ENCODE results near the gene MRPL46. TPM values are rescaled to one million over a fixed set of nuclear protein-coding genes. Genes with fewer than 3 reads are reported as not detected.

The MRPL46 gene
- total RNA-seq, 1 donor from 2014 or later = 24.9 TPM

DNA sequence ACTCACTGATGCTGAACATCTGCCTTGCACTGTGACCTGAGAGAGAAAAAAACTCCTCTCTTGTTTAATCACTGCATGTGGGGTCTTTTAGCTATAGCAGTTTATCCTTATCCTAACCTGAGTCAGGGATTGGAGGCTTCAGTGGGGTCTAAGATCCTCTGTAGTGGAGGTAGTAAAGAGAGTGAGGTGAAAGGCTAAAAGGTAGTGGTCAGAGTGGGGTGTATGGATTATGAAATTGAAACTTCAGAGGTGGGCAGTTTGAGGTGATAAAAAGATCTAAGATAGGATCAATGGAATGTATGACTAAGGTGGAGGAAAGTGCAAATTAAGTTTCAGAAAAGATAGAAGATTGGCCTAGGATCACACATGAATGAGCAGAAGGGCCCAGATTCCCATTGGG is 42.8 kb upstream of the MRPL46 start:
- no peak overlapping the region for H3K4me3 Mint-ChIP-seq (ENCODE audit: low read depth)
- H3K27ac Mint-ChIP-seq = no peak overlapping the region
- H3K4me1 Mint-ChIP-seq (ENCODE audit: low read depth) = no peaks in the 10 kb centered on the region
- H3K9me3 Mint-ChIP-seq (ENCODE audit: low read depth) = no peaks in the 10 kb centered on the region
- H3K27me3 Mint-ChIP-seq = no peaks in the 10 kb centered on the region
- DNase-seq (ENCODE audit: low spot score, unreplicated experiment) = no peak
- TF ChIP-seq, protein P1, sequence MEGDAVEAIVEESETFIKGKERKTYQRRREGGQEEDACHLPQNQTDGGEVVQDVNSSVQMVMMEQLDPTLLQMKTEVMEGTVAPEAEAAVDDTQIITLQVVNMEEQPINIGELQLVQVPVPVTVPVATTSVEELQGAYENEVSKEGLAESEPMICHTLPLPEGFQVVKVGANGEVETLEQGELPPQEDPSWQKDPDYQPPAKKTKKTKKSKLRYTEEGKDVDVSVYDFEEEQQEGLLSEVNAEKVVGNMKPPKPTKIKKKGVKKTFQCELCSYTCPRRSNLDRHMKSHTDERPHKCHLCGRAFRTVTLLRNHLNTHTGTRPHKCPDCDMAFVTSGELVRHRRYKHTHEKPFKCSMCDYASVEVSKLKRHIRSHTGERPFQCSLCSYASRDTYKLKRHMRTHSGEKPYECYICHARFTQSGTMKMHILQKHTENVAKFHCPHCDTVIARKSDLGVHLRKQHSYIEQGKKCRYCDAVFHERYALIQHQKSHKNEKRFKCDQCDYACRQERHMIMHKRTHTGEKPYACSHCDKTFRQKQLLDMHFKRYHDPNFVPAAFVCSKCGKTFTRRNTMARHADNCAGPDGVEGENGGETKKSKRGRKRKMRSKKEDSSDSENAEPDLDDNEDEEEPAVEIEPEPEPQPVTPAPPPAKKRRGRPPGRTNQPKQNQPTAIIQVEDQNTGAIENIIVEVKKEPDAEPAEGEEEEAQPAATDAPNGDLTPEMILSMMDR (IDR thresholded peaks at IDR 0.05; ENCODE audit: unreplicated experiment) = no peak
- H3K36me3 Mint-ChIP-seq (ENCODE audit: insufficient read depth) = peaks cover 20% of the 10 kb centered on the region

DNA sequence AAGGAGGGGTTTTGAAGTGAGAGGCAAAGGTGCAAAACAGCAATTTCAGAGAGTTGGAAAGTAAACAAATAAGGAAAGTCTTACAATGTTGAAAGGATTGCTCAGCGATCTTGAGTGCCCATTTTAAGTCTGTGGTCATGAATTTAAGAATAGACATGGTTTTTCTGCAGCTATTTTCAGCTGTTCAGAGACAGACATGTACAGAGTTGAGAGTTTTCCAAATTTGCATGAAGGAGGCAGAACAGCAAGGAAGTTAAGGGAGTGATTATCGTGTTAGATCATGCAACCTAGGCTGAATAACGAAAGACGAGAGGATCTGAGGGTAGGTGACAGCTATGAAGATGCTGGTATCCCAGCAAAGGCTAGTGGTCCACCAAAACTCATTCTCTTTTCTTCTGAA is 42.1 kb upstream of the MRPL46 start:
- no peak for DNase-seq (ENCODE audit: low spot score, unreplicated experiment)
- Mint-ChIP-seq H3K4me1 (ENCODE audit: low read depth) (no peaks in the 10 kb centered on the region), H3K27me3 (no peaks in the 10 kb centered on the region), H3K27ac (no peak overlapping the region), H3K36me3 (ENCODE audit: insufficient read depth) (peaks cover 20% of the 10 kb centered on the region), H3K9me3 (ENCODE audit: low read depth) (no peaks in the 10 kb centered on the region), H3K4me3 (ENCODE audit: low read depth) (no peak overlapping the region)
- TF ChIP-seq, protein P1 (IDR thresholded peaks at IDR 0.05; ENCODE audit: unreplicated experiment) = no peak

DNA sequence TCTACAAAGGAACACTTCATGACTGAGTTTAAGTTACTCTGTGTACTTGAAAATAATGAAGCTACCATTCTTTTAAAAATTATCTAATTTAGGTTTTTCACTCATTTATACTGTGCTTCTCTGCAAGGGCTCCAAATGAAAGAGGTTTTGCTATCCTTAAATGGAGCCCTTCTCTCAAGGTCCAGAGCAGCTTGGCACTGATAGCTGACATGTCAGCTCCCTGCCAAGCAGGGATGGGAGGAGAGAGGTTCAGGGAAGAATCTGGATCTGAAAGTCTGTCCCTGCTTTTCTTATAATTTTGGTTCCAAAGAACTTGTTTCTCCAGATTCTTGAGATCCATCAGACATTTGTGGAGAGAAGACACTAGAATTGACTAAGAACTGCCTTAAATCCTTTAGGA is 39.4 kb upstream of the MRPL46 start:
- DNase-seq (ENCODE audit: low spot score, unreplicated experiment) = no peak
- H3K36me3 Mint-ChIP-seq (ENCODE audit: insufficient read depth) = peaks cover 20% of the 10 kb centered on the region
- TF ChIP-seq, protein P1 (IDR thresholded peaks at IDR 0.05; ENCODE audit: unreplicated experiment) = no peak
- no peaks in the 10 kb centered on the region for H3K4me1 Mint-ChIP-seq (ENCODE audit: low read depth)
- no peaks in the 10 kb centered on the region for H3K27me3 Mint-ChIP-seq
- no peaks in the 10 kb centered on the region for H3K9me3 Mint-ChIP-seq (ENCODE audit: low read depth)
- H3K27ac Mint-ChIP-seq = no peak overlapping the region
- no peak overlapping the region for H3K4me3 Mint-ChIP-seq (ENCODE audit: low read depth)

DNA sequence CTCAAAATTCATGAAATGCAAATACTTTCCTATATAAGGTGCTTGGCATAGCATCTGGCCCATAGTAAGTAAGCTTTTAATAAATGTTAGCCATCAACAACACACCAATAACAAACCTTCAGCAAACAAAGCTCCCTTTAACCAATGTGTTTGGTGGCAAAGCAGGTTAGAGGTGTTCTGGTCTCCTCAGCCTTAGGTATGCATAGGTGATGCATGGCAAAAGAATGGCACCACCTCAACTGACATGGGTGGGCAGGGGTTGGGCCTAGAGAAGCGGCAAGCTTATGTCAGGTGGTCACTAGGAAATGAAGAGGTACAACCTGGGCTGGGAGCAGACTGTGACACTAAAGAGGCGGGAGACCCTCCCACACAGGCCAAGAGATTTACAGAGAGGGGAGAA is 38.5 kb upstream of the MRPL46 start:
- Mint-ChIP-seq H3K4me1 (ENCODE audit: low read depth) (no peaks in the 10 kb centered on the region), H3K4me3 (ENCODE audit: low read depth) (no peak overlapping the region), H3K9me3 (ENCODE audit: low read depth) (no peaks in the 10 kb centered on the region), H3K36me3 (ENCODE audit: insufficient read depth) (peaks cover 15% of the 10 kb centered on the region), H3K27me3 (no peaks in the 10 kb centered on the region), H3K27ac (no peak overlapping the region)
- TF ChIP-seq, protein P1 (IDR thresholded peaks at IDR 0.05; ENCODE audit: unreplicated experiment) = no peak
- no peak for DNase-seq (ENCODE audit: low spot score, unreplicated experiment)

DNA sequence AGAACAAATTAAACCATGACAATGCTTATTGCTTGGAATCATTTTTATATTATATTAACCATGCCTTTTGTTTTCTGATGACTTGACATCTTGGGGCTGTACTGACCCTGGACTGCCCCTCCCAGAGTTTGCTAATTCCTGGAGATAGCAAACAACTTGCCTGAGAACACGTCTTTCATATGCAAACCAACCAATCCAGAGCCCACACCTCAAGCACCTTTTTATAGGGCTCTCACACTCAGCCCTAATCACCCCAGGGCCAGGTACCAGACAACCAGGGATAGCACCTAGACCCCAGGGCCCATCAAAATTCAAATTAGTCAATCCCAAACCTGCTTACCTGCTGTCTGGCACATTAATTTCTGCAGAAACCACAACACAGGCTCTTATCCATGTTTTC is 37.3 kb upstream of the MRPL46 start:
- Mint-ChIP-seq H3K9me3 (ENCODE audit: low read depth) (no peaks in the 10 kb centered on the region), H3K27me3 (no peaks in the 10 kb centered on the region), H3K27ac (no peak overlapping the region), H3K36me3 (ENCODE audit: insufficient read depth) (peaks cover 9% of the 10 kb centered on the region), H3K4me1 (ENCODE audit: low read depth) (no peaks in the 10 kb centered on the region), H3K4me3 (ENCODE audit: low read depth) (no peak overlapping the region)
- TF ChIP-seq, protein P1 (IDR thresholded peaks at IDR 0.05; ENCODE audit: unreplicated experiment) = no peak
- DNase-seq (ENCODE audit: low spot score, unreplicated experiment) = no peak
